GM12878 (cell line): ENCODE measurements around the gene MILR1.

Source experiments
- BCL3 ChIP-seq: IDR thresholded peaks from 2 replicates; pipeline ENCODE4 v1.6.1; 2011; ENCODE audit warnings: borderline replicate concordance, low read depth, mild to moderate bottlenecking, moderate library complexity, low read length; ENCODE audit not compliant: insufficient read depth, poor library complexity, severe bottlenecking
- CBFB ChIP-seq: IDR thresholded peaks from 2 replicates; pipeline ENCODE4 v1.6.1; 2016; ENCODE audit warnings: antibody characterized with exemption, low read depth
- CBX5 ChIP-seq: sonication (generic); IDR thresholded peaks from 2 replicates; pipeline ENCODE4 v1.6.1; 2016; ENCODE audit warnings: low read depth, moderate library complexity, mild to moderate bottlenecking, inconsistent platforms
- CTCF ChIP-seq, 3 experiments: IDR thresholded peaks in 2 of 3; conservative IDR thresholded peaks in 1 of 3; 2 replicates each; pipeline ENCODE4 v1.5.1; 2011; ENCODE audit warnings: low read depth in 3 of 3, low read length in 3 of 3, mild to moderate bottlenecking in 3 of 3, control low read depth in 2 of 3, moderate library complexity in 2 of 3, inconsistent platforms in 1 of 3, mixed read lengths in 1 of 3; ENCODE audit not compliant: control insufficient read depth in 2 of 3, insufficient read depth in 1 of 3; ENCODE audit errors: extremely low read depth in 1 of 3
- MAX ChIP-seq: IDR thresholded peaks from 2 replicates; pipeline ENCODE4 v1.6.1; 2012; ENCODE audit warnings: low read depth, low read length, improper control_type of control experiment
- MEF2A ChIP-seq: IDR thresholded peaks from 2 replicates; pipeline ENCODE4 v1.6.1; 2011; ENCODE audit warnings: low read depth, mild to moderate bottlenecking, low read length, moderate library complexity; ENCODE audit not compliant: insufficient read depth
- MXI1 ChIP-seq: fragments of 150-350 bp; IDR thresholded peaks from 2 replicates; pipeline ENCODE4 v1.6.1; 2011; ENCODE audit warnings: low read depth, mild to moderate bottlenecking, inconsistent platforms, low read length, improper control_type of control experiment
- PBX3 ChIP-seq: IDR thresholded peaks from 2 replicates; pipeline ENCODE4 v1.6.1; 2011; ENCODE audit warnings: mild to moderate bottlenecking, low read depth, low read length, moderate library complexity; ENCODE audit not compliant: insufficient replicate concordance
- POLR2A ChIP-seq: IDR thresholded peaks from 2 replicates; pipeline ENCODE4 v1.6.1; 2011; ENCODE audit warnings: low read depth, mild to moderate bottlenecking, low read length
- POLR2AphosphoS5 ChIP-seq: IDR thresholded peaks from 2 replicates; pipeline ENCODE4 v1.6.1; 2011; ENCODE audit warnings: mild to moderate bottlenecking, low read length, inconsistent platforms
- REST ChIP-seq: IDR thresholded peaks from 2 replicates; pipeline ENCODE4 v1.6.1; 2012; ENCODE audit warnings: mild to moderate bottlenecking, low read depth, low read length
- TAF1 ChIP-seq: IDR thresholded peaks from 2 replicates; pipeline ENCODE4 v1.6.1; 2011; ENCODE audit warnings: mild to moderate bottlenecking, low read depth, low read length, borderline replicate concordance

GRCh38 chr17:64402469-64402868, 46.4 kb upstream of the MILR1 start:
- TF ChIP-seq CTCF (IDR thresholded peaks at IDR 0.05 in 2 of 3, conservative IDR thresholded peaks at IDR 0.05 in 1 of 3; ENCODE audit: control insufficient read depth in 2 of 3, extremely low read depth in 1 of 3, insufficient read depth in 1 of 3, low read depth in 3 of 3, low read length in 3 of 3) (no peak), MXI1 (no peak), POLR2A (no peak), POLR2AphosphoS5 (no peak), MEF2A (no peak), CBX5 (no peak), TAF1 (no peak), BCL3 (no peak), PBX3 (no peak), MAX (no peak), CBFB (no peak), REST (no peak)
